NB4 (cell line): ENCODE data around the gene CHAT.
A peak's percentile ranks its signal among the peaks of the same experiment; 100 is the strongest.

Experiments
- DNase-seq: peaks from one replicate; pipeline ENCODE4 v3.0.0; 2010; ENCODE audit warnings: low read depth
- H3K4me3 ChIP-seq: one replicate; pipeline ENCODE4 v1.5.1; 2011; ENCODE audit warnings: mild to moderate bottlenecking, low read depth, low read length, moderate library complexity
- CTCF ChIP-seq: IDR thresholded peaks from one replicate; pipeline ENCODE4 v1.5.1; 2012; ENCODE audit warnings: low read depth, low read length
- MAX ChIP-seq: IDR thresholded peaks from 2 replicates; pipeline ENCODE4 v1.6.1; 2011; ENCODE audit warnings: low read depth, low read length
- MYC ChIP-seq: IDR thresholded peaks from 2 replicates; pipeline ENCODE4 v1.6.1; 2011; ENCODE audit warnings: low read depth, low read length
- POLR2A ChIP-seq: IDR thresholded peaks from 2 replicates; pipeline ENCODE4 v1.6.1; 2011; ENCODE audit warnings: mild to moderate bottlenecking; ENCODE audit not compliant: insufficient read length; ENCODE audit errors: extremely low read depth

The CHAT gene

GRCh38 chr10:49649294-49649693, 35.5 kb downstream of the CHAT start:
- peak overlapping the region; percentile 87 for H3K4me3 ChIP-seq
- DNase-seq: peak; percentile 99
- peak; percentile 67 for TF ChIP-seq POLR2A
- no peak for TF ChIP-seq MYC

- peak; percentile 73 for DNase-seq
- H3K4me3 ChIP-seq: peak overlapping the region; percentile 87
Observed at GRCh38 chr10:49649936-49650723, 36.3 kb downstream of the CHAT start.

GRCh38 chr10:49650724-49651034, 36.8 kb downstream of the CHAT start:
- no peak for DNase-seq
- peak overlapping the region; percentile 87 for H3K4me3 ChIP-seq
- TF ChIP-seq CTCF (no peak), MYC (no peak), MAX (no peak), POLR2A (no peak)

More at GRCh38 chr10:49649936-49650723, 36.3 kb downstream of the CHAT start:
- TF ChIP-seq POLR2A (no peak), MAX (peak; percentile 15; the same call in 1 of the 2 replicates), CTCF (no peak), MYC (peak; percentile 8; the same call in 1 of the 2 replicates)

- H3K4me3 ChIP-seq: no peak overlapping the region
- no peak for DNase-seq
- TF ChIP-seq POLR2A: no peak
- TF ChIP-seq MYC: no peak
- TF ChIP-seq CTCF: no peak
- no peak for TF ChIP-seq MAX
Observed at GRCh38 chr10:49651039-49651835, 37.4 kb downstream of the CHAT start.

GRCh38 chr10:49651917-49652316, 38.1 kb downstream of the CHAT start:
- no peak overlapping the region for H3K4me3 ChIP-seq
- TF ChIP-seq MYC (no peak), POLR2A (no peak), CTCF (no peak), MAX (no peak)
- no peak for DNase-seq
